ENCODE measurements around the gene SNAPIN. TPM values are rescaled to one million over a fixed set of nuclear protein-coding genes. Genes with fewer than 3 reads are reported as not detected.

SNAPIN gene
- total RNA-seq, 2 donors from 2014 or later: 23.5 to 25.5 TPM

DNA sequence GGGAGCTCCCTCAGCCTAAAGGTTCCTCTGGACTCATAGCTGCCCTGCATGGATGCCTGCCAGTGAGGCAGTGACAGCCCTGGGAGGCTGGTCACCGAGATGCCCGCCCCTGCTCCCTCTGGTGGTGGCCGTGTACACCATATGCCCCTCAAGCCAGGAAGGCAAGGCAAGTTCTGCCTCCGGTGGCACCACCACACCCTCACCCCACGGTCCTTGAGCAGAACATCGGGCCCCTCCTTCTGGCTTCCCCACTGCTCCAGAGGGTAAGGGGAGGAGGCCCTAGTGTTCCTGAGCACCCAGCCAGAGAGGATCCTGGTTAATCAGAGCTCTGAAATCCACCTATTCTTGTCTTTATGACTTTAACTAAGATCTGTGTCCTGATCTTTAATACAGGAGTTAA lies 40.8 kb upstream of the SNAPIN start:
- H3K36me3 ChIP-seq (ENCODE audit: control insufficient read depth, insufficient read depth, low read length): peaks cover 42% of the 10 kb centered on the region
- 93 to 100% methylated on average over 2 to 6 of the region's 6 CpGs for WGBS, 2 experiments (ENCODE audit: insufficient coverage in 1 of 2, insufficient read length in 1 of 2)
- H3K4me3 Mint-ChIP-seq: no peak overlapping the region
- H3K9me3 Mint-ChIP-seq: no peaks in the 10 kb centered on the region
- H3K9ac ChIP-seq (ENCODE audit: extremely low read depth, low read length, poor library complexity, severe bottlenecking): no peak overlapping the region
- H3K27me3 ChIP-seq (ENCODE audit: control insufficient read depth, insufficient read depth, low read length, poor library complexity, severe bottlenecking): no peaks in the 10 kb centered on the region
- DNase-seq: peak; percentile 88
- no peak overlapping the region for H3K27ac Mint-ChIP-seq
- no peaks in the 10 kb centered on the region for H3K27me3 Mint-ChIP-seq (ENCODE audit: insufficient read depth)
- no peak overlapping the region for H3K4me3 ChIP-seq (ENCODE audit: low read length)
- peaks cover 27% of the 10 kb centered on the region for H3K4me1 Mint-ChIP-seq
- TF ChIP-seq, protein P1, sequence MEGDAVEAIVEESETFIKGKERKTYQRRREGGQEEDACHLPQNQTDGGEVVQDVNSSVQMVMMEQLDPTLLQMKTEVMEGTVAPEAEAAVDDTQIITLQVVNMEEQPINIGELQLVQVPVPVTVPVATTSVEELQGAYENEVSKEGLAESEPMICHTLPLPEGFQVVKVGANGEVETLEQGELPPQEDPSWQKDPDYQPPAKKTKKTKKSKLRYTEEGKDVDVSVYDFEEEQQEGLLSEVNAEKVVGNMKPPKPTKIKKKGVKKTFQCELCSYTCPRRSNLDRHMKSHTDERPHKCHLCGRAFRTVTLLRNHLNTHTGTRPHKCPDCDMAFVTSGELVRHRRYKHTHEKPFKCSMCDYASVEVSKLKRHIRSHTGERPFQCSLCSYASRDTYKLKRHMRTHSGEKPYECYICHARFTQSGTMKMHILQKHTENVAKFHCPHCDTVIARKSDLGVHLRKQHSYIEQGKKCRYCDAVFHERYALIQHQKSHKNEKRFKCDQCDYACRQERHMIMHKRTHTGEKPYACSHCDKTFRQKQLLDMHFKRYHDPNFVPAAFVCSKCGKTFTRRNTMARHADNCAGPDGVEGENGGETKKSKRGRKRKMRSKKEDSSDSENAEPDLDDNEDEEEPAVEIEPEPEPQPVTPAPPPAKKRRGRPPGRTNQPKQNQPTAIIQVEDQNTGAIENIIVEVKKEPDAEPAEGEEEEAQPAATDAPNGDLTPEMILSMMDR (conservative IDR thresholded peaks at IDR 0.05): peak; percentile 75
- H3K36me3 Mint-ChIP-seq (ENCODE audit: low read depth): peaks cover 36% of the 10 kb centered on the region
- H3K9me3 ChIP-seq (ENCODE audit: control insufficient read depth, low read length): no peaks in the 10 kb centered on the region
- no peaks in the 10 kb centered on the region for H3K4me1 ChIP-seq (ENCODE audit: control insufficient read depth, insufficient read depth, low read length)
- H3K27ac ChIP-seq (ENCODE audit: low read depth, low read length): no peak overlapping the region

DNA sequence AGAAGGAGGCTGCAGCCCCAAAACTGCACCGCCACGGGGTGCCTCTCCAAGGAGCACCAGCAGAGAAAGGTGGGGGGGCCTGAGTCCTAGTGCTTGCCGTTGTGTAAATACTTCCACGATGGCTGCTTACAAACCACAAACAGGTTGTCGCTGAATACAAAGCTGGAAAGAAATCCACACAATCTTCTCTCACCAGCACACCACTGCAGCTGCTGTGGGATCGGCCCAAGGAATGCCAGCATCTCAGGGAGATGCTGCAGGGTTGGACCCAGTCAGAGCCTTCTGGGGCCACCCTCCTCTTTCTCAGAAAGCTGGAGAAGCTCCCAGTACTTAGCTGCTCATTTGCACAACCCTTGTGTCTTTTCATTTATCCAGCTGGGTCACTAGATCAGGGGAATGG lies 39.3 kb upstream of the SNAPIN start:
- H3K4me3 ChIP-seq (ENCODE audit: low read length): no peak overlapping the region
- Mint-ChIP-seq H3K9me3 (no peaks in the 10 kb centered on the region), H3K4me1 (peaks cover 24% of the 10 kb centered on the region), H3K27me3 (ENCODE audit: insufficient read depth) (no peaks in the 10 kb centered on the region), H3K36me3 (ENCODE audit: low read depth) (peaks cover 50% of the 10 kb centered on the region), H3K4me3 (no peak overlapping the region), H3K27ac (no peak overlapping the region)
- H3K27ac ChIP-seq (ENCODE audit: low read depth, low read length): no peak overlapping the region
- TF ChIP-seq, protein P1 (conservative IDR thresholded peaks at IDR 0.05): no peak
- no peaks in the 10 kb centered on the region for H3K9me3 ChIP-seq (ENCODE audit: control insufficient read depth, low read length)
- H3K4me1 ChIP-seq (ENCODE audit: control insufficient read depth, insufficient read depth, low read length): no peaks in the 10 kb centered on the region
- H3K27me3 ChIP-seq (ENCODE audit: control insufficient read depth, insufficient read depth, low read length, poor library complexity, severe bottlenecking): no peaks in the 10 kb centered on the region
- WGBS, 2 experiments (ENCODE audit: insufficient coverage in 1 of 2, insufficient read length in 1 of 2): 97 to 100% methylated on average over 4 to 6 of the region's 6 CpGs
- H3K36me3 ChIP-seq (ENCODE audit: control insufficient read depth, insufficient read depth, low read length): peaks cover 56% of the 10 kb centered on the region
- H3K9ac ChIP-seq (ENCODE audit: extremely low read depth, low read length, poor library complexity, severe bottlenecking): no peak overlapping the region
- no peak for DNase-seq

DNA sequence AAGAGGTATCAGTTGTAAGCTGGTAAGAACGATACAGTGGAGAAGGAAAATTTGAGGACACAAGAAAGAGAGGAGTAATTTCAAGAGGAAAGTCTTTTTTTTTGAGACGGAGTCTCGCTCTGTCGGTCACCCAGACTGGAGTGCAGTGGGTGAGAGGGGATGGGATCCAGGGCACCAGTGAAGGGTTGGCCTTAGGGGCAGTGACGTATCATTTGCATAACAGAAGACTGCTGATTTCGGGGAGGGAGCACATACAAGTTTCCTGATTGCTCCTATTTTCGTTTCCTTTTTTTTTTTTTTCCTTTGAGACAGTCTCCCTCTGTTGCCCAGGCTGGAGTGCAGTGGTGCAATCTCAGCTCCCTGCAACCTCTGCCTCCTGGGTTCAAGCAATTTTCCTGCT lies 35.4 kb upstream of the SNAPIN start:
- Mint-ChIP-seq H3K27me3 (ENCODE audit: insufficient read depth) (no peaks in the 10 kb centered on the region), H3K4me1 (peaks cover 25% of the 10 kb centered on the region), H3K36me3 (ENCODE audit: low read depth) (peaks cover 65% of the 10 kb centered on the region), H3K27ac (no peak overlapping the region), H3K9me3 (no peaks in the 10 kb centered on the region), H3K4me3 (no peak overlapping the region)
- Histone ChIP-seq H3K4me3 (ENCODE audit: low read length) (peak overlapping the region; percentile 99), H3K9me3 (ENCODE audit: control insufficient read depth, low read length) (no peaks in the 10 kb centered on the region), H3K36me3 (ENCODE audit: control insufficient read depth, insufficient read depth, low read length) (peaks cover 74% of the 10 kb centered on the region), H3K4me1 (ENCODE audit: control insufficient read depth, insufficient read depth, low read length) (no peaks in the 10 kb centered on the region), H3K27me3 (ENCODE audit: control insufficient read depth, insufficient read depth, low read length, poor library complexity, severe bottlenecking) (no peaks in the 10 kb centered on the region), H3K27ac (ENCODE audit: low read depth, low read length) (no peak overlapping the region), H3K9ac (ENCODE audit: extremely low read depth, low read length, poor library complexity, severe bottlenecking) (no peak overlapping the region)
- TF ChIP-seq, protein P1 (conservative IDR thresholded peaks at IDR 0.05): no peak
- no peak for DNase-seq
- 81 to 82% methylated on average over 5 to 7 of the region's 7 CpGs for WGBS, 2 experiments (ENCODE audit: insufficient coverage in 1 of 2, insufficient read length in 1 of 2)
